HG02885 (cell line): ENCODE results near the gene FERMT1.

ENCODE experiments used
- ATAC-seq: cut with Tn5 transposase; IDR thresholded peaks from one replicate; pipeline ENCODE4 v1.9.1; 2021; ENCODE audit warnings: mild to moderate bottlenecking; ENCODE audit not compliant: unreplicated experiment, poor library complexity

The FERMT1 gene

DNA sequence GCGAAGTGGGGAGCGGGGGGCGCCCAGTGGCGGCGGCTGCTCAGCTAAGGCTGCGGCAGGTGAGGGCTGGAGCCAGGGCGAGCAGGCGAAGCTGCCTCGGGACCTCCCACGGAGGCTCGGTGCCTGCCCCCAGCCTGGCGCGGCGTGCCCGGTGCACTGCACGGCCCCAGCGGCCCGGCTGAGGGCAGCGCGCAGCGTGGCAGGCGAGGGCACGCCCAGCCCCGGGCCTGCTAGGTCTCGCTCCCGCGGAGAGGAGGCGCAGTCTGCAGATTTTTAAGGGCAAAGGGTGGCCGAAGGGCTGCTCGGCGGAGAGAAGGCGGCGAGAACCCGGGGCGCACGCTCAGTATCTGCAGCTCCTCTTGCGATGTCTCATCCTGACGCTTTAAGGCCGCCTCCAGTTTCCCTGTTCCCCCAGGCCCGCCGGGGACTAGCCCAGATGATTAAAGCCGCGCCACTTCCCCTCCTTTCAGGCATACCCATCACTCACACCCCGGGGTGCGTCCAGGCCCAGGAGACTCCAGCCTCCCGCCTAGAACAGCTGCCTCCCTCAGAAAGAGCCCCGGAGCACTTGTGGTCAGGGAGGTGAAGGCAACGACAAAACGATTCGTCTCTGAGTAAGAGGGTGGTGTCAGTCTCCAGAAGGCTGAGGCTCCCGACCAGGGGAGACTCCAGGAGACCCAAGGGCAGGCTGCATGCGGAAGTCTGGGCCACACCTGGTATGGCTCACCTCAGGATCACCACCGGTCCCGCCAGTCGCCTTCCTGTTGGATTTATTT is at the start of gene FERMT1:
TSS of gene FERMT1 (minus strand) at position 158 of the 776 bp plus-strand sequence. CDS start 3,476 bp downstream, outside the sequence.
- ATAC-seq: peak; percentile 52

GRCh38 chr20:6169251-6169650 is 46.4 kb upstream of the FERMT1 start:
- ATAC-seq: no peak

- ATAC-seq: no peak
Observed at GRCh38 chr20:6168204-6168603, 45.4 kb upstream of the FERMT1 start.

DNA sequence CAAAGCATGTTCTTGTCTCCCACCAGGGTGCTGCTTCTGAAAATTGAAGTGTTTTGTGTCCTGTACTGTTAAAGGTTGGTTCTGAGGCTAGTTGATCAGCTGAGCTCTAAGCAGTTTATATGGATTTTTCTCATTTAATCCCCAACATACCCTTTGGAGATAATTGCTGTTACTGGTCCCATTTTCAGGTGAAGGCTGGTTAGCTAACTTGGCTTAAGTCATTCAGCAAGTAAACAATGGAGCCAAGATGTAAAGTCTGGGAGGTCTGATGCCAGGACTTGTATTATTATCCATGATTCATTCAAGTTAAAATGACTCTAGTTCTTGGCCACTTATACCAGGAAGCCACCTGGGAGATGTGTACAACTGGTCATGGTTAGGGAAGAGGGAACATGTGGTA is 42.5 kb upstream of the FERMT1 start:
- no peak for ATAC-seq

- no peak for ATAC-seq
Observed at GRCh38 chr20:6164421-6165341, 41.9 kb upstream of the FERMT1 start.

DNA sequence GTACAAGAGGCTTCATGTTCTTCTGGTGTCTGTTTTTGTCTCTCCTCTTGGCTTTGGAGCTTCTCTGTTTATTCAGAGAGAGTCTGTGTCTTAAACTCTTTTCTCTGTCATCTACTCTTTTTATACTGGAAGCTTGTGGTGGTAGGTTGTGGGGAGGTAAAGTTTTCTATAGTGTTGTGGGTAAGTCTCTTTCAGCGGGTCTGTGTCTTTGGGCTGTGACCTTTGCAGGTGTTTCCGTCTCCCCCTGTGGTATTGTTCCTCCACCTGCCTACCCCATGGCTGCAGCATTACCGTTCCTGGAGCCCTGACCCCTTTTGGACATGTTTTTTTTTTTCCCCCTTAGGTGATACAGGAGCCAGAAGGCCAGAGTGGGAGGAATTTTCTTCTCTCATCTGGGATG is 37.9 kb upstream of the FERMT1 start:
- ATAC-seq: no peak

- ATAC-seq: no peak
Observed at GRCh38 chr20:6157345-6157744, 34.5 kb upstream of the FERMT1 start.

DNA sequence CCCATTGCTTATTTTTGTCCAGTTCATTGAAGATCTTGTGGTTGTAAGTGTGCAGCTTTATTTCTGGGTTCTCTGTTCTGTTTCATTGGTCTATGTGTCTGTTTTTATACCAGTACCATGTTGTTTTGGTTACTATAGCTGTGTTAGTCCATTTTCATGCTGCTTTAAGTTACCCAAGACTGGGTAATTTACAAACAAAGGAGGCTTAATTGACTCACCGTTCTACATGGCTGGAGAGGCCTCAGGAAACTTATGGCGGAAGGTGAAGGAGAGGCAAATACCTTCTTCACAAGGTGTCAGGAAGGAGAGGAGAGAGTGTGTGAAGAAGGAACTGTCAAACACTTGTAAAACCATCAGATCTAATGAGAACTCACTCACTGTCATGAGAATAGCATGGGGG is 29.9 kb upstream of the FERMT1 start:
- no peak for ATAC-seq

- no peak for ATAC-seq
Observed at GRCh38 chr20:6148073-6148472, 25.2 kb upstream of the FERMT1 start.

- peak; percentile 89 for ATAC-seq
Observed at GRCh38 chr20:6142348-6142993, 19.6 kb upstream of the FERMT1 start.

GRCh38 chr20:6140947-6141346 is 18.1 kb upstream of the FERMT1 start:
- ATAC-seq: no peak

DNA sequence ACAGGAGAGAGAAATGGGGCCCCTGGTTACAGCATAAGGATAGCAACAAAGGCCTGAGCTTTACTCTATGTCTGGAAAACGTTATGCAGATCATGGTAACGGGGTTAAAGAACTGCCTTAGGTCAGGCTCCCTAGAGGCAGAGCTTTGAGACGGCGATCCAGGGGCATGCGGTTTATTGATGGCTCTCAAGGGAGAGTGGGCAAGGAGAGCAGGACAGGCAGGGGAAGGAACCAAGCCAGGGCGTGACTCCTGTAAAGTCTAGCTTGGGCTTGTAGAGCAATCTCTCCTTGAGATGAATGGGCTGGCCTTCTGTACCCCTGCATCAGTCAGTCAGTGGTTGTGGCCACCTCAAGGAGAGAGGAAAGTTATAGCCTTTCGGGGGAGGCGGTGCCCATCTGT is 12.5 kb upstream of the FERMT1 start:
- ATAC-seq: no peak

GRCh38 chr20:6134592-6134991 is 11.8 kb upstream of the FERMT1 start:
- no peak for ATAC-seq

DNA sequence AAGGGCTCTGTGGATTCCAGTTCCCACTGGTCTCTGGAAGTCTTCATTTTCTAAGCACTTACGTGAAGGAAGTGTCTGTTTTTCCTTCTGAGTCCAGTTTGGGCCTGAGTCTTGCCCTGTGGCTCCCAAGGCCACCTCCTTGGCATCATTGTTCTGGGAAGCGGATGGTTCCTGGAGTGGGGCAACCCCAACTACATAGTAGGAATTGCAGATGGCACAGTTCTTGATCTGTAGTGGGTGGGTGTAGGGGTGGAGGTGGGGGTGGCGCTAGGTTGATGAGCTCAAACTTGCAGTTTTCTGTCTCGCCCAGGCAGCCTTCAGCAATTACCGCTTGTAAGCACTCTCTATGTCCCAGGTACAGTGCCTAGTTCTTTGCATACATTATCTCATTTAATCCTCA is 7.2 kb upstream of the FERMT1 start:
- ATAC-seq: no peak

DNA sequence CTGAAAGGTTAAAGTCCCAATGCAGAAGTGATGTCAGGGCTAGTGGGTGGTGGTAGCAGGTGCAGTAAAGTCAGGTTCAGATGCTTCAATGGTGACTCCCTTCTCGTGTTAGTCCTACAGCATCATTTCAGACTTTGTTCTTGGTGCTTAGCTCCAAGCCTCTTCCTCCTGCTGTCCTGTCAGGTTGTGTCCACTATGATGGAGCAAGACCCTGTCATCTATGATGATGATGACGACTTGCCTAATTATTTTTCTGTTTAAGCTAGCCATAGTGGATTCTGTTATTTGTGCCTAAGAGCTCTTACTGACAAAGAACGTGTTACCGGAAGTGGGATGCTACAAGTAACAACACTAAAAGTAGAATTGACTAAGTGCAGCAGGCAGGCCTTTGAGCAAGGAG is 5.0 kb upstream of the FERMT1 start:
- ATAC-seq: no peak

- ATAC-seq: no peak
Observed at GRCh38 chr20:6126846-6127245, 4.0 kb upstream of the FERMT1 start.

- ATAC-seq: no peak
Observed at GRCh38 chr20:6123649-6124014, 802 bp upstream of the FERMT1 start.

DNA sequence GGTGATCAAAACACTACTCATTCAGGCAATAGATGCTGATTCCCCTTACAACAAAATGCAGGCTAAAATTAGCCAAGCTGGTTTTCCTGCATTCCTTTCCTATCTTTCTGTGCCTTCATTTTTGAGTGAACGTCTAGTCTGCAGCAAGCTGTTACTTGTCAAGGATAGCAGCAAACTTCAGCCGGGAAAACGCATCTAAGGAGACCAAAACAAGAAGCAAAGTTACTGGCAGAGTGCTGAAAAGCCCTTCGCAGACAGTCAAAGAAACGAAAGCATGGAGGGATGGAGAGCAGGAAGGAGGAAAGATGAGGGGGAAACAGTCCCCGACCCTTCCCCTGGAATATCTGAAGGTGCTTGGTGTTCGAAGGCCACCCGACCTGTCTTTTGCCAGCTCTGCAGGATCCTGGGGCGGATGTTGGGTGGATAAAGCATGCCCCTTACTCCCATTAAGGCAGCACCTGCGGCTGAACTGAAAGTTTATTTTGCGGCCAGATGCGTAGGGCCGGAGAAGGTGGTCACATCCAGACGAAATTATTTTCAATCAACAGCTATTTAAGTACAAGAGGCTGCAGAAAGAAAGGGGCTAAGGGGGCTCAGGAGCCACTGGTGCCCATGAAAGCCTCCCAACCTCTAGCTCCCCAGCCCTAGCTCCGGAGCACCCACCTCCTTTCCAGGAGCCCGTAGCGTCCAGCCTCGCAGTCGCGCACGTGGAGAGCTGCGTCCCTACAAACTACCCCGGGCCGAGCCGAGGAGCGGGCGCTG is 538 bp downstream of the FERMT1 start:
- ATAC-seq: peak; percentile 23

DNA sequence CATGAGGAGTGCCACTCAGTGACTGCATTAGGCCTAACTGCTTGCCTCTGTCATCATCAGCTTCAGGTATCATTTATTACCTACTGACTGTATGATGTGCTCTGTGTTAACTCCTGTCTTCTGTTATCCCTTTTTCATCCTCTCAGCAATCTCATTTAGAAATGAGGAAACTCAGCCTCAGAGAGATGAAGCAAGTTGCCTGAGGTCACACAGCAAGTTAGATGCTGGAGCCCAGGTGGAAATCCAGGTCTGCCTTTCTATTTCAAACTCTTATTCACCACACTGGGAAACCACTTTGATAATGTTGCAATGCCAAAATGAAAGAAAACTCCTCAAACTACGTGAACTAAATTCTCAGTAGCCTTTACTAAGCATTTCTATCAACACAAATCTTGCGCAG is 1.3 kb downstream of the FERMT1 start:
- ATAC-seq: no peak

DNA sequence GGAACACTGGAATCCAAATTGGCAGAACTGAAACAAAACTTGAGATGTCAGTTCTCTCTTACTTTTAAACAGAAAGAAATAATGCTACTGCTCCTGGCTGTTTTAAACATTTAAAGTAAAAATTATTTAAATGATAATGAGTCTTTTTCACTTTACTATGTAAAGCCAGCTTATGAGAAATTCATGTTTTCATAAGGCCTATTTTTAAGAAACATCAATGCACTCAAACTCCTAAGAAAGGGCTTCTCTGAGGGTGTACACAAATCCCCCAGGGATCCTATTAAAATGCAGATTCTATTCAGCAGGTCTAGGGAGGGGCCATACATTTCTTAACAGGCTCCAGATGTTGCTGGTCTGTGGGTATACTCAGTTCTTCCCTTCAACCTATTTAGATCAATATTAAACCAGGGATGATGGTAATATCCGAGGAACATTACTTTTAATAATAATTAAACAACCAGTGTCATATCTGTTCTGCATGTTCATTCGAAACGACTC is 2.3 kb downstream of the FERMT1 start:
- no peak for ATAC-seq
